GM23338 (cell line): Measurements from ENCODE around the gene PNLIPRP2.

Source experiments
- CREB1 ChIP-seq: fragments of 250-450 bp; sonication (Bioruptor Pico); IDR thresholded peaks from 2 replicates; pipeline ENCODE4 v1.5.0; 2020; ENCODE audit warnings: low read depth, mild to moderate bottlenecking, moderate library complexity
- CTCF ChIP-seq, 2 experiments: fragments of 200-600 bp in 1 of 2; sonication (generic) in 1 of 2; conservative IDR thresholded peaks; 2 replicates each; pipeline versions ENCODE4 v1.5.1 to v1.6.1; 2016 to 2017; ENCODE audit warnings: antibody characterized with exemption in 2 of 2, low read depth in 2 of 2, mild to moderate bottlenecking in 2 of 2, moderate library complexity in 1 of 2
- ETS1 ChIP-seq: IDR thresholded peaks from 2 replicates; pipeline ENCODE4 v1.6.1; 2016; ENCODE audit warnings: antibody characterized with exemption
- EZH2 ChIP-seq: fragments of 200-600 bp; sonication (generic); IDR thresholded peaks from one replicate; pipeline ENCODE4 v1.8.0; 2017; ENCODE audit warnings: antibody characterized with exemption, mild to moderate bottlenecking, low read depth; ENCODE audit not compliant: unreplicated experiment
- EZH2phosphoT487 ChIP-seq: fragments of 200-600 bp; sonication (generic); IDR thresholded peaks from one replicate; pipeline ENCODE4 v1.8.1; 2018; ENCODE audit warnings: antibody characterized with exemption; ENCODE audit not compliant: unreplicated experiment
- JUNB ChIP-seq: IDR thresholded peaks from one replicate; pipeline ENCODE4 v1.6.1; 2016; ENCODE audit warnings: antibody characterized with exemption; ENCODE audit not compliant: unreplicated experiment
- NANOG ChIP-seq: IDR thresholded peaks from 2 replicates; pipeline ENCODE4 v1.6.1; 2016; ENCODE audit warnings: antibody characterized with exemption, borderline replicate concordance
- POLR2AphosphoS5 ChIP-seq: IDR thresholded peaks from 2 replicates; pipeline ENCODE4 v1.6.1; 2016; ENCODE audit warnings: antibody characterized with exemption, low read depth
- STAT1 ChIP-seq: IDR thresholded peaks from one replicate; pipeline ENCODE4 v1.6.1; 2016; ENCODE audit warnings: antibody characterized with exemption; ENCODE audit not compliant: unreplicated experiment
- ZNF114 ChIP-seq: fragments of 250-450 bp; sonication (Bioruptor Pico); IDR thresholded peaks from 2 replicates; pipeline ENCODE4 v1.5.0; 2020; ENCODE audit warnings: mild to moderate bottlenecking, moderate library complexity
- ZNF331 ChIP-seq: fragments of 250-450 bp; sonication (Bioruptor Pico); IDR thresholded peaks from 2 replicates; pipeline ENCODE4 v1.5.0; 2020; ENCODE audit warnings: low read depth, mild to moderate bottlenecking, moderate library complexity
- TF ChIP-seq, protein P1 (sequence below): IDR thresholded peaks from one replicate; pipeline ENCODE4 v1.6.1; 2018; ENCODE audit warnings: antibody characterized with exemption; ENCODE audit not compliant: unreplicated experiment

DNA sequence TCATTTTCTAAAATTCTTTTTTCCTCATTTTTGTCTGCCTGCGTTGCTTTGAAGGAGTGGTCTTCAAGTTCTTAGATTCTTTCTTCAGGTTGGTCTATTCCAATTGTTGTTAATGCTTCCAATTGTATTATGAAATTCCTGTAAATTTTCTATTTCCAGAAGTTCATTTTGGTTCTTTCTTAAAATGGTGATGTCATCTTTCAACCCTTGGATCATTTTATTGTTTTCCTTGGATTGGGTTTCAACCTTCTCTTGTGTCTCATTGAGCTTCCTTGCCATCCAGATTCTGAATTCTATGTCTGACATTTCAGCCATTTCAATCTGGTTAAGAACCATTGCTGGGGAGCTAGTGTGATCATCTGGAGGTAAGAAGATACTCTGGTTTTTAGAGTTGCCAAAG is 33.1 kb downstream of the PNLIPRP2 start:
- TF ChIP-seq, protein P1, sequence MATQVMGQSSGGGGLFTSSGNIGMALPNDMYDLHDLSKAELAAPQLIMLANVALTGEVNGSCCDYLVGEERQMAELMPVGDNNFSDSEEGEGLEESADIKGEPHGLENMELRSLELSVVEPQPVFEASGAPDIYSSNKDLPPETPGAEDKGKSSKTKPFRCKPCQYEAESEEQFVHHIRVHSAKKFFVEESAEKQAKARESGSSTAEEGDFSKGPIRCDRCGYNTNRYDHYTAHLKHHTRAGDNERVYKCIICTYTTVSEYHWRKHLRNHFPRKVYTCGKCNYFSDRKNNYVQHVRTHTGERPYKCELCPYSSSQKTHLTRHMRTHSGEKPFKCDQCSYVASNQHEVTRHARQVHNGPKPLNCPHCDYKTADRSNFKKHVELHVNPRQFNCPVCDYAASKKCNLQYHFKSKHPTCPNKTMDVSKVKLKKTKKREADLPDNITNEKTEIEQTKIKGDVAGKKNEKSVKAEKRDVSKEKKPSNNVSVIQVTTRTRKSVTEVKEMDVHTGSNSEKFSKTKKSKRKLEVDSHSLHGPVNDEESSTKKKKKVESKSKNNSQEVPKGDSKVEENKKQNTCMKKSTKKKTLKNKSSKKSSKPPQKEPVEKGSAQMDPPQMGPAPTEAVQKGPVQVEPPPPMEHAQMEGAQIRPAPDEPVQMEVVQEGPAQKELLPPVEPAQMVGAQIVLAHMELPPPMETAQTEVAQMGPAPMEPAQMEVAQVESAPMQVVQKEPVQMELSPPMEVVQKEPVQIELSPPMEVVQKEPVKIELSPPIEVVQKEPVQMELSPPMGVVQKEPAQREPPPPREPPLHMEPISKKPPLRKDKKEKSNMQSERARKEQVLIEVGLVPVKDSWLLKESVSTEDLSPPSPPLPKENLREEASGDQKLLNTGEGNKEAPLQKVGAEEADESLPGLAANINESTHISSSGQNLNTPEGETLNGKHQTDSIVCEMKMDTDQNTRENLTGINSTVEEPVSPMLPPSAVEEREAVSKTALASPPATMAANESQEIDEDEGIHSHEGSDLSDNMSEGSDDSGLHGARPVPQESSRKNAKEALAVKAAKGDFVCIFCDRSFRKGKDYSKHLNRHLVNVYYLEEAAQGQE: no peak
- TF ChIP-seq CTCF (conservative IDR thresholded peaks at IDR 0.05; ENCODE audit: low read depth in 2 of 2) (no peak), ZNF114 (CRISPR knock-in tag) (no peak), EZH2 (no peak), POLR2AphosphoS5 (no peak), STAT1 (no peak), CREB1 (CRISPR knock-in tag) (no peak), NANOG (no peak), EZH2phosphoT487 (no peak), JUNB (no peak), ZNF331 (CRISPR knock-in tag) (no peak), ETS1 (no peak)
